GM12891 (cell line): ENCODE data around the gene MRPS22.
"Not testable (repeated sequence)": the region's sequence is repeated elsewhere in the genome, so short reads cannot be mapped to it uniquely, and the experiment has no call there.

Source experiments
- DNase-seq: peaks from one replicate; pipeline ENCODE4 v3.0.0; 2011; ENCODE audit warnings: low spot score; ENCODE audit not compliant: insufficient read length
- FAIRE-seq: peaks from 2 replicates; lab custom pipeline; 2011; peaks lifted over from hg19 to GRCh38; lab: Jason Lieb, UNC
- PAX5 ChIP-seq: IDR thresholded peaks from 2 replicates; pipeline ENCODE4 v1.6.1; 2011; ENCODE audit warnings: low read length, moderate library complexity, mild to moderate bottlenecking; ENCODE audit not compliant: insufficient read depth, severe bottlenecking
- POLR2A ChIP-seq: IDR thresholded peaks from 2 replicates; pipeline ENCODE4 v1.6.1; 2011; ENCODE audit warnings: low read depth, low read length, control low read depth
- POLR2AphosphoS5 ChIP-seq: IDR thresholded peaks from 2 replicates; pipeline ENCODE4 v1.6.1; 2011; ENCODE audit warnings: low read depth, low read length, control low read depth
- POU2F2 ChIP-seq: IDR thresholded peaks from 2 replicates; pipeline ENCODE4 v1.6.1; 2011; ENCODE audit warnings: low read depth, mild to moderate bottlenecking, control low read depth, low read length, moderate library complexity
- SPI1 ChIP-seq: IDR thresholded peaks from 2 replicates; pipeline ENCODE4 v1.6.1; 2011; ENCODE audit warnings: low read depth, low read length, control low read depth
- TAF1 ChIP-seq: IDR thresholded peaks from 2 replicates; pipeline ENCODE4 v1.6.1; 2011; ENCODE audit warnings: low read depth, low read length, control low read depth

The MRPS22 gene

GRCh38 chr3:139328356-139328755 is 15.5 kb upstream of the MRPS22 start:
- FAIRE-seq, result no peak
- TF ChIP-seq POU2F2, result no peak
- TF ChIP-seq POLR2AphosphoS5, result no peak
- TF ChIP-seq PAX5, result no peak
- TF ChIP-seq TAF1, result no peak
- TF ChIP-seq SPI1, result no peak
- TF ChIP-seq POLR2A, result no peak
- DNase-seq, result no peak

- TF ChIP-seq SPI1, result no peak
- TF ChIP-seq POU2F2, result no peak
- TF ChIP-seq POLR2AphosphoS5, result no peak
- TF ChIP-seq POLR2A, result no peak
- no peak for TF ChIP-seq TAF1
- TF ChIP-seq PAX5, result no peak
- FAIRE-seq (peak; percentile 28), DNase-seq (peak; percentile 83)
Measured at GRCh38 chr3:139329364-139329850, 14.4 kb upstream of the MRPS22 start.

- FAIRE-seq, result no peak
- TF ChIP-seq TAF1 (no peak), POU2F2 (no peak), POLR2AphosphoS5 (no peak), SPI1 (no peak), PAX5 (no peak), POLR2A (no peak)
- DNase-seq, result no peak
Measured at GRCh38 chr3:139332092-139332491, 11.7 kb upstream of the MRPS22 start.

- DNase-seq, FAIRE-seq: not testable (repeated sequence)
Measured at GRCh38 chr3:139334675-139335074, 9.1 kb upstream of the MRPS22 start.

GRCh38 chr3:139338405-139338804 is 5.4 kb upstream of the MRPS22 start:
- FAIRE-seq, result no peak

GRCh38 chr3:139339219-139339906 is 4.5 kb upstream of the MRPS22 start:
- no peak for DNase-seq
- FAIRE-seq, result no peak

More at GRCh38 chr3:139338405-139338804, 5.4 kb upstream of the MRPS22 start:
- DNase-seq, result no peak
- TF ChIP-seq POLR2AphosphoS5 (no peak), TAF1 (no peak), PAX5 (no peak), SPI1 (no peak)

GRCh38 chr3:139340784-139341183 is 3.0 kb upstream of the MRPS22 start:
- DNase-seq (no peak), FAIRE-seq (no peak)
- TF ChIP-seq TAF1, result no peak
- TF ChIP-seq POLR2A, result no peak
- TF ChIP-seq POU2F2, result no peak
- TF ChIP-seq SPI1, result no peak
- TF ChIP-seq PAX5, result no peak

More at GRCh38 chr3:139339219-139339906, 4.5 kb upstream of the MRPS22 start:
- TF ChIP-seq POLR2AphosphoS5 (no peak), SPI1 (no peak), POU2F2 (no peak), TAF1 (no peak), PAX5 (no peak), POLR2A (no peak)

- TF ChIP-seq PAX5 (no peak), POLR2A (no peak), SPI1 (no peak), TAF1 (no peak), POLR2AphosphoS5 (no peak), POU2F2 (no peak)
- DNase-seq, result no peak
- FAIRE-seq, result no peak
Measured at GRCh38 chr3:139342054-139342453, 1.8 kb upstream of the MRPS22 start.

- DNase-seq (no peak), FAIRE-seq (no peak)
- TF ChIP-seq PAX5 (no peak), SPI1 (no peak), TAF1 (no peak), POLR2AphosphoS5 (no peak), POU2F2 (no peak), POLR2A (no peak)
Measured at GRCh38 chr3:139346771-139347170, 3.0 kb downstream of the MRPS22 start.

GRCh38 chr3:139353920-139354556 is 10.2 kb downstream of the MRPS22 start:
- DNase-seq (no peak), FAIRE-seq (no peak)

More at GRCh38 chr3:139353920-139354556, 10.2 kb downstream of the MRPS22 start:
- TF ChIP-seq POLR2A (no peak), TAF1 (no peak), POU2F2 (no peak), POLR2AphosphoS5 (no peak), SPI1 (no peak), PAX5 (no peak)
